Right lobe of liver (tissue), 6 donors: Measurements from ENCODE around the gene RETREG1. TPM values are rescaled to one million over a fixed set of nuclear protein-coding genes. Genes with fewer than 3 reads are reported as not detected.

Source experiments
- ATAC-seq, 4 donors: fragments of 200-7000 bp; cut with Tn5 transposase; one replicate each; pipeline ENCODE4 v1.9.1; 2020; ENCODE audit warnings: mild to moderate bottlenecking in 4 of 4, moderate library complexity in 4 of 4
- DNase-seq, 3 donors: peaks; one replicate each; pipeline ENCODE4 v3.0.0-alpha.2; 2020
- H3K27ac ChIP-seq, 3 donors: fragments of 200-600 bp; one replicate each; pipeline ENCODE4 v1.8.0; 2022
- H3K27me3 ChIP-seq, 2 donors: fragments of 200-600 bp; one replicate each; pipeline ENCODE4 v1.8.0; 2022
- H3K36me3 ChIP-seq, 4 donors: fragments of 200-600 bp; sonication (generic) in 1 of 4; one replicate each; pipeline versions ENCODE4 v1.5.1 to v1.8.0; 2017 to 2022; ENCODE audit warnings: control low read depth in 1 of 4
- H3K4me1 ChIP-seq, 4 donors: fragments of 200-600 bp; sonication (generic) in 1 of 4; one replicate each; pipeline versions ENCODE4 v1.5.1 to v1.8.0; 2017 to 2022; ENCODE audit warnings: control low read depth in 1 of 4
- H3K4me3 ChIP-seq, 3 donors: fragments of 200-600 bp; one replicate each; pipeline ENCODE4 v1.8.0; 2022
- H3K9me3 ChIP-seq, 4 donors: fragments of 200-600 bp; sonication (generic) in 1 of 4; one replicate each; pipeline versions ENCODE4 v1.5.1 to v1.8.0; 2017 to 2022; ENCODE audit warnings: control low read depth in 1 of 4
- POLR2A ChIP-seq: fragments of 450-650 bp; IDR thresholded peaks from one replicate; pipeline ENCODE4 v1.6.1; 2017; ENCODE audit warnings: antibody characterized with exemption, mild to moderate bottlenecking
- WGBS: methylation state at CpG from one replicate; pipeline ENCODE4 v1.1.6; 2018; ENCODE audit warnings: low coverage, low lambda C conversion rate; ENCODE audit not compliant: insufficient coverage; ENCODE audit errors: missing lambda C conversion rate; 5-methylcytosine and 5-hydroxymethylcytosine counted together
- intact Hi-C, 2 donors: fragments of 100-400 bp; cut with DNase I; formaldehyde crosslinking; loops; one replicate each; pipeline versions ENCODE4 v1.11.2 to v1.14.1; 2022
- total RNA-seq, 6 experiments: library from RNA; depleted of rRNA in 2 of 6; stranded (reverse); fragments of >200 nt in 2 of 6; fragmentation: NEBNext Ultra II Directional in 3 of 6; extraction: Animal tissue kit (Norgen Biotek cat#: 25700) in 3 of 6; gene quantifications; one replicate each; pipeline versions ENCODE4 v1.1.0 to v1.2.4, GENCODE V29; 2016 to 2023
- TF ChIP-seq, protein P1 (sequence below), 4 donors: fragments of 200-600 bp in 3 of 4; fragments of 450-650 bp in 1 of 4; IDR thresholded peaks; one replicate each; pipeline versions ENCODE4 v1.5.1 to v1.8.0; 2016 to 2022; ENCODE audit warnings: antibody characterized with exemption in 4 of 4, mild to moderate bottlenecking in 2 of 4
- donor health status: DM: no; HTN: yes; CAD: no.
- donor health status: DM: no; HTN: no; CAD: no.
- donor health status: DM: no; HTN: no; CAD: no.
- donor health status: DM: no; HTN: yes; CAD: no.
- donor health status: DM: no; HTN: yes; CAD: no.

The RETREG1 gene
- total RNA-seq, 6 experiments from 2014 or later = 17.2 to 70.8 (median 30.2) TPM

- Histone ChIP-seq H3K27ac (peak overlapping the region in 2 of 3 donors; percentile 6 to 27), H3K9me3 (no peaks in the 10 kb centered on the region), H3K36me3 (no peaks in the 10 kb centered on the region), H3K4me3 (peak overlapping the region; percentile 16 to 37 (median 20)), H3K4me1 (peaks cover 0 to 11% (median 0%) of the 10 kb centered on the region in 4 donors), H3K27me3 (no peaks in the 10 kb centered on the region)
- DNase-seq (peak in 2 of 3 donors; percentile 48 to 77), ATAC-seq (peak; percentile 88 to 94 (median 90))
- intact Hi-C loops = loop anchor here in 1 of 2 donors (10.0 kb wide), 1 partner anchor 56 kb away; no protein-coding TSS in a partner anchor
- TF ChIP-seq POLR2A = no peak
- TF ChIP-seq, protein P1, sequence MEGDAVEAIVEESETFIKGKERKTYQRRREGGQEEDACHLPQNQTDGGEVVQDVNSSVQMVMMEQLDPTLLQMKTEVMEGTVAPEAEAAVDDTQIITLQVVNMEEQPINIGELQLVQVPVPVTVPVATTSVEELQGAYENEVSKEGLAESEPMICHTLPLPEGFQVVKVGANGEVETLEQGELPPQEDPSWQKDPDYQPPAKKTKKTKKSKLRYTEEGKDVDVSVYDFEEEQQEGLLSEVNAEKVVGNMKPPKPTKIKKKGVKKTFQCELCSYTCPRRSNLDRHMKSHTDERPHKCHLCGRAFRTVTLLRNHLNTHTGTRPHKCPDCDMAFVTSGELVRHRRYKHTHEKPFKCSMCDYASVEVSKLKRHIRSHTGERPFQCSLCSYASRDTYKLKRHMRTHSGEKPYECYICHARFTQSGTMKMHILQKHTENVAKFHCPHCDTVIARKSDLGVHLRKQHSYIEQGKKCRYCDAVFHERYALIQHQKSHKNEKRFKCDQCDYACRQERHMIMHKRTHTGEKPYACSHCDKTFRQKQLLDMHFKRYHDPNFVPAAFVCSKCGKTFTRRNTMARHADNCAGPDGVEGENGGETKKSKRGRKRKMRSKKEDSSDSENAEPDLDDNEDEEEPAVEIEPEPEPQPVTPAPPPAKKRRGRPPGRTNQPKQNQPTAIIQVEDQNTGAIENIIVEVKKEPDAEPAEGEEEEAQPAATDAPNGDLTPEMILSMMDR (IDR thresholded peaks at IDR 0.05) = peak; percentile 77 to 91 (median 87)
- 50% methylated on average over 7 of the region's 7 CpGs for WGBS
Observed at GRCh38 chr5:16550316-16550952, 66.4 kb downstream of the RETREG1 start.

GRCh38 chr5:16549491-16550206 lies 67.1 kb downstream of the RETREG1 start:
- H3K4me3 ChIP-seq = peak overlapping the region; percentile 16 to 37 (median 20)
- H3K36me3 ChIP-seq = no peaks in the 10 kb centered on the region
- no peaks in the 10 kb centered on the region for H3K27me3 ChIP-seq
- H3K27ac ChIP-seq = peak overlapping the region; percentile 6 to 30 (median 27)
- intact Hi-C loops = loop anchor here (10.0 kb wide), 1 partner anchor 55 kb away; no protein-coding TSS in a partner anchor
- peaks cover 0 to 14% (median 0%) of the 10 kb centered on the region in 4 donors for H3K4me1 ChIP-seq
- TF ChIP-seq, protein P1 (IDR thresholded peaks at IDR 0.05) = no peak
- no peak for TF ChIP-seq POLR2A
- H3K9me3 ChIP-seq = no peaks in the 10 kb centered on the region
- WGBS = 44% methylated on average over 5 of the region's 5 CpGs
- DNase-seq = no peak
- ATAC-seq = peak; percentile 20 to 42 (median 36)

GRCh38 chr5:16548812-16549211 lies 68.0 kb downstream of the RETREG1 start:
- no peak overlapping the region for H3K4me3 ChIP-seq
- H3K27ac ChIP-seq = no peak overlapping the region
- H3K36me3 ChIP-seq = no peaks in the 10 kb centered on the region
- peaks cover 0 to 17% (median 0%) of the 10 kb centered on the region in 4 donors for H3K4me1 ChIP-seq
- ATAC-seq (no peak), DNase-seq (no peak)
- H3K9me3 ChIP-seq = no peaks in the 10 kb centered on the region
- intact Hi-C loops = loop anchor here in 1 of 2 donors (10.0 kb wide), 1 partner anchor 54 kb away; no protein-coding TSS in a partner anchor
- TF ChIP-seq, protein P1 (IDR thresholded peaks at IDR 0.05) = no peak
- no peak for TF ChIP-seq POLR2A
- no peaks in the 10 kb centered on the region for H3K27me3 ChIP-seq
- 87% methylated on average over 3 of the region's 3 CpGs for WGBS

GRCh38 chr5:16548115-16548514 lies 68.7 kb downstream of the RETREG1 start:
- no peak for TF ChIP-seq POLR2A
- TF ChIP-seq, protein P1 (IDR thresholded peaks at IDR 0.05) = no peak
- intact Hi-C loops = loop anchor here in 1 of 2 donors (10.0 kb wide), 1 partner anchor 53 kb away; no protein-coding TSS in a partner anchor
- ATAC-seq (no peak), DNase-seq (no peak)
- Histone ChIP-seq H3K4me1 (peaks cover 0 to 17% (median 0%) of the 10 kb centered on the region in 4 donors), H3K36me3 (no peaks in the 10 kb centered on the region), H3K27ac (no peak overlapping the region), H3K27me3 (no peaks in the 10 kb centered on the region), H3K4me3 (no peak overlapping the region), H3K9me3 (no peaks in the 10 kb centered on the region)
- 93% methylated on average over 2 of the region's 2 CpGs for WGBS
